Neural cell (in vitro differentiated cells): ENCODE data around the gene PLCB1.

ENCODE experiments used
- CTCF ChIP-seq: fragments of 450-650 bp; IDR thresholded peaks from 2 replicates; pipeline ENCODE4 v1.5.1; 2014; ENCODE audit warnings: antibody characterized with exemption, mild to moderate bottlenecking, moderate library complexity; ENCODE audit not compliant: poor library complexity, severe bottlenecking
- EP300 ChIP-seq: fragments of 450-650 bp; conservative IDR thresholded peaks from 2 replicates; pipeline ENCODE4 v1.6.1; 2014; ENCODE audit warnings: antibody characterized with exemption, mild to moderate bottlenecking, moderate library complexity; ENCODE audit not compliant: poor library complexity, severe bottlenecking
- EZH2 ChIP-seq: fragments of 200-600, 300-800 bp; shearing (Covaris generic), sonication (generic); IDR thresholded peaks from 2 replicates; pipeline ENCODE4 v1.6.1; 2014; ENCODE audit warnings: antibody characterized with exemption, low read length, borderline replicate concordance, mild to moderate bottlenecking; ENCODE audit not compliant: insufficient read depth, poor library complexity, severe bottlenecking
- MXI1 ChIP-seq: fragments of 450-650 bp; conservative IDR thresholded peaks from 2 replicates; pipeline ENCODE4 v1.6.1; 2014; ENCODE audit warnings: antibody characterized with exemption, mild to moderate bottlenecking; ENCODE audit not compliant: poor library complexity, severe bottlenecking
- POLR2AphosphoS5 ChIP-seq: IDR thresholded peaks from 2 replicates; pipeline ENCODE4 v1.6.1; 2012
- RAD21 ChIP-seq: fragments of 450-650 bp; conservative IDR thresholded peaks from 2 replicates; pipeline ENCODE4 v1.6.1; 2014; ENCODE audit warnings: antibody characterized with exemption, mild to moderate bottlenecking, moderate library complexity
- REST ChIP-seq: IDR thresholded peaks from 2 replicates; pipeline ENCODE4 v1.6.1; 2012; ENCODE audit warnings: borderline replicate concordance
- SMC3 ChIP-seq: fragments of 450-650 bp; conservative IDR thresholded peaks from 2 replicates; pipeline ENCODE4 v1.6.1; 2014; ENCODE audit warnings: antibody characterized with exemption, mild to moderate bottlenecking, moderate library complexity; ENCODE audit not compliant: poor library complexity
- TAF1 ChIP-seq: IDR thresholded peaks from 2 replicates; pipeline ENCODE4 v1.6.1; 2012; ENCODE audit warnings: low read depth

- TF ChIP-seq CTCF = no peak
- TF ChIP-seq EZH2 = no peak
- no peak for TF ChIP-seq RAD21
- no peak for TF ChIP-seq EP300
- no peak for TF ChIP-seq TAF1
- no peak for TF ChIP-seq POLR2AphosphoS5
- TF ChIP-seq REST = no peak
- no peak for TF ChIP-seq MXI1
- no peak for TF ChIP-seq SMC3
Observed at GRCh38 chr20:8749101-8749500, 617.0 kb downstream of the PLCB1 start.
